A673 (cell line): ENCODE data around the gene CDKAL1.

ENCODE experiments used
- EZH2 ChIP-seq: fragments of 200-600 bp; sonication (generic); IDR thresholded peaks from 2 replicates; pipeline ENCODE4 v1.6.1; 2017; ENCODE audit warnings: borderline replicate concordance, low read depth, mild to moderate bottlenecking, mixed read lengths, antibody characterized with exemption, low read length; ENCODE audit not compliant: poor library complexity, severe bottlenecking
- TF ChIP-seq, protein P1 (sequence below): fragments of 300-800, 200-600 bp; sonication (generic); conservative IDR thresholded peaks from 2 replicates; pipeline ENCODE4 v1.5.1; 2017; ENCODE audit warnings: low read depth, mild to moderate bottlenecking, antibody characterized with exemption, low read length, moderate library complexity, mixed read lengths

DNA sequence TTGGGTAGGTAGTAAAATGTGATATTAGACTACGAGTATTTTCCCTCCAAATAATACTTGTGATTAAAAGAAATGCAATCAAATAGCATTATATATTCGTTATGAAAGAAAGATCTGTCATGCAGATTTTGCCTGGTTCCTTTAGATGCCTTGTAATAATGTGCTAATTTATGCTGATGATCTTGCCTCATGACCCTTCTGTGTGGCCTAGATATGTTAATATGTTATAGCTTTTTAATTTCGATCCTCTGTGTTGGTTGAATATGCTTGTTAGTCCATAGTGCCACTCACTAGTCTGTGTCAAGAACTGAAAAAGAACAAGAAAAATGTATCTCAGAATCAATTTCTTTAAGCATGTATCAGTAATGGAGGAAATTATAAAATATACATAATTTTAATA is 31.9 kb downstream of the CDKAL1 start:
- TF ChIP-seq EZH2: no peak
- TF ChIP-seq, protein P1, sequence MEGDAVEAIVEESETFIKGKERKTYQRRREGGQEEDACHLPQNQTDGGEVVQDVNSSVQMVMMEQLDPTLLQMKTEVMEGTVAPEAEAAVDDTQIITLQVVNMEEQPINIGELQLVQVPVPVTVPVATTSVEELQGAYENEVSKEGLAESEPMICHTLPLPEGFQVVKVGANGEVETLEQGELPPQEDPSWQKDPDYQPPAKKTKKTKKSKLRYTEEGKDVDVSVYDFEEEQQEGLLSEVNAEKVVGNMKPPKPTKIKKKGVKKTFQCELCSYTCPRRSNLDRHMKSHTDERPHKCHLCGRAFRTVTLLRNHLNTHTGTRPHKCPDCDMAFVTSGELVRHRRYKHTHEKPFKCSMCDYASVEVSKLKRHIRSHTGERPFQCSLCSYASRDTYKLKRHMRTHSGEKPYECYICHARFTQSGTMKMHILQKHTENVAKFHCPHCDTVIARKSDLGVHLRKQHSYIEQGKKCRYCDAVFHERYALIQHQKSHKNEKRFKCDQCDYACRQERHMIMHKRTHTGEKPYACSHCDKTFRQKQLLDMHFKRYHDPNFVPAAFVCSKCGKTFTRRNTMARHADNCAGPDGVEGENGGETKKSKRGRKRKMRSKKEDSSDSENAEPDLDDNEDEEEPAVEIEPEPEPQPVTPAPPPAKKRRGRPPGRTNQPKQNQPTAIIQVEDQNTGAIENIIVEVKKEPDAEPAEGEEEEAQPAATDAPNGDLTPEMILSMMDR: no peak
